Hepatocyte (in vitro differentiated cells): Measurements from ENCODE around the gene AUTS2. TPM values are rescaled to one million over a fixed set of nuclear protein-coding genes. Genes with fewer than 3 reads are reported as not detected.

Experiments used
- DNase-seq: peaks from one replicate; pipeline ENCODE4 v3.0.0-alpha.2; 2016; ENCODE audit warnings: low spot score
- H2AFZ ChIP-seq: fragments of 200-600 bp; sonication (generic); 2 replicates; pipeline ENCODE4 v1.6.0; 2016; ENCODE audit warnings: antibody characterized with exemption, mild to moderate bottlenecking
- H3K27ac ChIP-seq: fragments of 200-600 bp; sonication (generic); 2 replicates; pipeline ENCODE4 v1.5.1; 2016; ENCODE audit warnings: mild to moderate bottlenecking
- H3K27me3 ChIP-seq: fragments of 200-600 bp; sonication (generic); 2 replicates; pipeline ENCODE4 v1.6.1; 2016
- H3K36me3 ChIP-seq: fragments of 200-600 bp; sonication (generic); replicated peaks from 2 replicates; pipeline ENCODE4 v1.5.1; 2016; ENCODE audit warnings: low read depth; ENCODE audit not compliant: insufficient read depth
- H3K4me1 ChIP-seq: fragments of 200-600 bp; sonication (generic); 2 replicates; pipeline ENCODE4 v1.5.1; 2016; ENCODE audit warnings: mild to moderate bottlenecking, moderate library complexity; ENCODE audit not compliant: insufficient read depth
- H3K4me2 ChIP-seq: fragments of 200-600 bp; sonication (generic); 2 replicates; pipeline ENCODE4 v1.6.0; 2016
- H3K4me3 ChIP-seq: fragments of 200-600 bp; sonication (generic); 2 replicates; pipeline ENCODE4 v1.5.1; 2016; ENCODE audit warnings: mild to moderate bottlenecking
- H3K79me2 ChIP-seq: fragments of 200-600 bp; sonication (generic); 2 replicates; pipeline ENCODE4 v1.6.0; 2017; ENCODE audit warnings: mild to moderate bottlenecking
- H3K9me2 ChIP-seq: fragments of 200-600 bp; sonication (generic); replicated peaks from 2 replicates; pipeline ENCODE4 v1.6.0; 2017; ENCODE audit warnings: mild to moderate bottlenecking; ENCODE audit not compliant: insufficient read depth
- H3K9me3 ChIP-seq: fragments of 200-600 bp; sonication (generic); 2 replicates; pipeline ENCODE4 v1.5.1; 2016; ENCODE audit warnings: low read depth, mild to moderate bottlenecking
- H4K20me1 ChIP-seq: fragments of 200-600 bp; sonication (generic); 2 replicates; pipeline ENCODE4 v1.6.0; 2016; ENCODE audit warnings: mild to moderate bottlenecking; ENCODE audit not compliant: insufficient read depth, poor library complexity, severe bottlenecking
- CTCF ChIP-seq: fragments of 200-600 bp; sonication (generic); IDR thresholded peaks from 2 replicates; pipeline ENCODE4 v1.5.1; 2016; ENCODE audit warnings: antibody characterized with exemption, mild to moderate bottlenecking; ENCODE audit not compliant: poor library complexity
- EZH2 ChIP-seq: fragments of 200-600 bp; sonication (generic); IDR thresholded peaks from 2 replicates; pipeline ENCODE4 v1.6.1; 2016; ENCODE audit warnings: antibody characterized with exemption, mild to moderate bottlenecking, borderline replicate concordance
- EZH2phosphoT487 ChIP-seq: fragments of 200-600 bp; sonication (generic); IDR thresholded peaks from one replicate; pipeline ENCODE4 v1.6.1; 2018; ENCODE audit warnings: antibody characterized with exemption, mild to moderate bottlenecking, low read depth, moderate library complexity; ENCODE audit not compliant: unreplicated experiment, severe bottlenecking
- WGBS: methylation state at CpG from one replicate; pipeline ENCODE4 v1.1.6; 2016; ENCODE audit warnings: low lambda C conversion rate; ENCODE audit errors: missing lambda C conversion rate; 5-methylcytosine and 5-hydroxymethylcytosine counted together
- polyA plus RNA-seq: library from polyadenylated mRNA; unstranded; fragments of >200 nt; fragmentation: Nextera tagmentation; extraction: Ambion mirVana; gene quantifications from 2 replicates; pipeline ENCODE4 v1.2.1, GENCODE V29; 2016
- total RNA-seq: library from RNA; depleted of rRNA; stranded (reverse); fragments of >200 nt; gene quantifications from 2 replicates; pipeline ENCODE4 v1.2.3, GENCODE V29; 2014

The AUTS2 gene
- total and polyA plus RNA-seq, 2 experiments from 2014 or later, result 34.4 to 40.9 TPM

- Histone ChIP-seq H3K9me2 (no peaks in the 10 kb centered on the region), H3K4me3 (no peak overlapping the region), H3K4me2 (no peak overlapping the region), H2AFZ (no peak overlapping the region), H3K9me3 (no peaks in the 10 kb centered on the region), H3K36me3 (no peaks in the 10 kb centered on the region), H3K79me2 (no peaks in the 10 kb centered on the region), H3K27ac (no peak overlapping the region), H3K4me1 (peaks cover under 1% of the 10 kb centered on the region), H3K27me3 (no peaks in the 10 kb centered on the region), H4K20me1 (no peaks in the 10 kb centered on the region)
- 87% methylated on average over 10 of the region's 10 CpGs for WGBS
- no peak for DNase-seq
- TF ChIP-seq CTCF (no peak), EZH2phosphoT487 (no peak), EZH2 (no peak)
Observed at GRCh38 chr7:70313687-70314086, 715.4 kb downstream of the AUTS2 start.

- no peaks in the 10 kb centered on the region for H3K79me2 ChIP-seq
- no peak for DNase-seq
- peaks cover 3% of the 10 kb centered on the region for H3K4me1 ChIP-seq
- H3K4me3 ChIP-seq, result no peak overlapping the region
- no peak overlapping the region for H3K27ac ChIP-seq
- no peak overlapping the region for H3K4me2 ChIP-seq
- no peaks in the 10 kb centered on the region for H4K20me1 ChIP-seq
- H2AFZ ChIP-seq, result no peak overlapping the region
- no peaks in the 10 kb centered on the region for H3K9me3 ChIP-seq
- TF ChIP-seq EZH2 (no peak), CTCF (no peak)
- H3K36me3 ChIP-seq, result no peaks in the 10 kb centered on the region
- 92% methylated on average over 2 of the region's 2 CpGs for WGBS
- H3K9me2 ChIP-seq, result no peaks in the 10 kb centered on the region
- no peaks in the 10 kb centered on the region for H3K27me3 ChIP-seq
Observed at GRCh38 chr7:70314221-70314620, 715.9 kb downstream of the AUTS2 start.

- H3K4me1 ChIP-seq, result peaks cover 3% of the 10 kb centered on the region
- H3K27me3 ChIP-seq, result no peaks in the 10 kb centered on the region
- TF ChIP-seq CTCF (no peak), EZH2 (no peak), EZH2phosphoT487 (no peak)
- no peaks in the 10 kb centered on the region for H4K20me1 ChIP-seq
- no peak overlapping the region for H3K4me3 ChIP-seq
- H3K9me2 ChIP-seq, result no peaks in the 10 kb centered on the region
- no peaks in the 10 kb centered on the region for H3K36me3 ChIP-seq
- 86% methylated on average over 7 of the region's 7 CpGs for WGBS
- H3K27ac ChIP-seq, result no peak overlapping the region
- no peak overlapping the region for H3K4me2 ChIP-seq
- no peak for DNase-seq
- no peak overlapping the region for H2AFZ ChIP-seq
- no peaks in the 10 kb centered on the region for H3K9me3 ChIP-seq
- no peaks in the 10 kb centered on the region for H3K79me2 ChIP-seq
Observed at GRCh38 chr7:70316745-70317144, 718.5 kb downstream of the AUTS2 start.

GRCh38 chr7:70317356-70317755 is 719.1 kb downstream of the AUTS2 start:
- H3K4me1 ChIP-seq, result peaks cover 3% of the 10 kb centered on the region
- H2AFZ ChIP-seq, result no peak overlapping the region
- no peaks in the 10 kb centered on the region for H4K20me1 ChIP-seq
- no peak for DNase-seq
- no peak overlapping the region for H3K4me3 ChIP-seq
- no peaks in the 10 kb centered on the region for H3K36me3 ChIP-seq
- no peak overlapping the region for H3K4me2 ChIP-seq
- no peaks in the 10 kb centered on the region for H3K9me2 ChIP-seq
- no peaks in the 10 kb centered on the region for H3K27me3 ChIP-seq
- H3K27ac ChIP-seq, result no peak overlapping the region
- TF ChIP-seq EZH2 (no peak), EZH2phosphoT487 (no peak), CTCF (no peak)
- H3K9me3 ChIP-seq, result no peaks in the 10 kb centered on the region
- no peaks in the 10 kb centered on the region for H3K79me2 ChIP-seq
- WGBS, result 83% methylated on average over 2 of the region's 2 CpGs
